WTC11 (cell line): Measurements from ENCODE around the gene HRH1.
"Not testable (repeated sequence)": the region's sequence is repeated elsewhere in the genome, so short reads cannot be mapped to it uniquely, and the experiment has no call there.

Experiments used
- CTCF ChIP-seq: fragments of 200-600 bp; IDR thresholded peaks from 2 replicates; pipeline ENCODE4 v1.8.0; 2022; ENCODE audit warnings: antibody characterized with exemption
- HMGXB4 ChIP-seq: sonication (generic); formaldehyde crosslinking; IDR thresholded peaks from 2 replicates; pipeline ENCODE4 v1.8.1; 2023; ENCODE audit warnings: mild to moderate bottlenecking, moderate library complexity, missing genetic modification reagents
- MAX ChIP-seq: sonication (generic); formaldehyde crosslinking; IDR thresholded peaks from 2 replicates; pipeline ENCODE4 v1.8.0; 2022; ENCODE audit warnings: mild to moderate bottlenecking, missing genetic modification reagents
- NR1H2 ChIP-seq: sonication (generic); formaldehyde crosslinking; IDR thresholded peaks from 2 replicates; pipeline ENCODE4 v1.9.0; 2021; ENCODE audit warnings: mild to moderate bottlenecking, moderate library complexity, missing genetic modification reagents
- PRDM15 ChIP-seq: sonication (generic); formaldehyde crosslinking; IDR thresholded peaks from 2 replicates; pipeline ENCODE4 v1.8.0; 2022; ENCODE audit warnings: missing genetic modification reagents
- RELA ChIP-seq: sonication (generic); formaldehyde crosslinking; IDR thresholded peaks from 2 replicates; pipeline ENCODE4 v1.8.1; 2022; ENCODE audit warnings: missing genetic modification reagents, mild to moderate bottlenecking, borderline replicate concordance
- SP1 ChIP-seq: sonication (generic); formaldehyde crosslinking; conservative IDR thresholded peaks from 2 replicates; pipeline ENCODE4 v1.8.1; 2022; ENCODE audit warnings: missing genetic modification reagents
- ZNF317 ChIP-seq: sonication (generic); formaldehyde crosslinking; IDR thresholded peaks from 2 replicates; pipeline ENCODE4 v1.8.1; 2023; ENCODE audit warnings: low read depth, mild to moderate bottlenecking, moderate library complexity, missing genetic modification reagents, borderline replicate concordance

GRCh38 chr3:11166807-11167400, 12.6 kb downstream of the HRH1 start:
- TF ChIP-seq CTCF; PRDM15 (CRISPR knock-in tag); SP1 (CRISPR knock-in tag); RELA (CRISPR knock-in tag); ZNF317; MAX (CRISPR knock-in tag); HMGXB4 (CRISPR knock-in tag); NR1H2 (CRISPR knock-in tag): not testable (repeated sequence)
